Stimulated activated CD8-positive, alpha-beta memory T cell treated with anti-CD3 and anti-CD28 coated beads, Interleukin-15, amount 100 ng/mL, for 4 hours (primary cell): ENCODE data around the gene FEV.
"Not testable (repeated sequence)": the region's sequence is repeated elsewhere in the genome, so short reads cannot be mapped to it uniquely, and the experiment has no call there.

Source experiments
- DNase-seq, 2 donors: peaks; one replicate each; pipeline ENCODE4 v3.0.0-alpha.2; 2020; ENCODE audit warnings: low read depth in 2 of 2

FEV gene

DNA sequence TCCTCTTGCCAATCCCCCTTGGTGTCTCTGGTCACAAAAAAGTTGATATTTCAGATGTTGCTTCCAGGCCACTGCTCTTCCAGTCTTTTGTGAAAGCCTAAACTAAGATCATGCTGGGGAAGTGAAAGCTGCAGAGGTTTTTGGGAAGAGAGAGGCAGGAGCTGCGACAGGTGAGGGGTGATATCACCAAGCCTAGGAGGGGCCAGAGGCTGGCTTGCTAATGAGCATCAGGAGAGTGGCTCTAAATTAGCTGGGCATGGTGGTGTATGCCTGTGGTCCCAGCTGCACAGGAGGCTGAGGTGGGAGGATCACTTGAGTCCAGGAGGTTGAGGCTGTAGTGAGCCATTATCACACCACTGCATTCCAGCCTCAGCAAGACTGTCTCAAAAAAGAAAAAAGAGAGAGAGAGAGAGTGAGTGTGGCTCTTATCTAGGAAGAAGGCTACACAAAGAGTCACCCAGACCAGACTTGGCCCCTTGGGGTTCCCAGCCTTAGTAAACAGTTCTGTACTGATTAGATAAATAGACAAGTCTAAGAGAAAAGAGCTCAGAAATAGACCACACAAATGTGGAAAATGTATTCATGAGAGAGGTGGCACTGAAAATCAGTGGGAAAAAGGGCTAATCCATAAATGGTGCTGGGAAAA lies 40.1 kb downstream of the FEV start:
- no peak for DNase-seq

DNA sequence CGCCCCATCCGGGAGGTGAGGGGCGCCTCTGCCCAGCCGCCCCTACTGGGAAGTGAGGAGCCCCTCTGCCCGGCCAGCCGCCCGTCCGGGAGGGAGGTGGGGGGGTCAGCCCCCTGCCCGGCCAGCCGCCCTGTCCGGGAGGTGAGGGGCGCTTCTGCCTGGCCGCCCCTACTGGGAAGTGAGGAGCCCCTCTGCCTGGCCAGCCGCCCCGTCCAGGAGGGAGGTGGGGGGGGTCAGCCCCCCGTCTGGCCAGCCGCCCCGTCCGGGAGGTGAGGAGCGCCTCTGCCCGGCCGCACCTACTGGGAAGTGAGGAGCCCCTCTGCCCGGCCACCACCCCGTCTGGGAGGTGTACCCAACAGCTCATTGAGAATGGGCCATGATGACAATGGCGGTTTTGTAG lies 53.2 kb downstream of the FEV start:
- DNase-seq, result not testable (repeated sequence)
